Epithelial cell of proximal tubule (primary cell): ENCODE results near the gene ENTREP3. TPM values are rescaled to one million over a fixed set of nuclear protein-coding genes. Genes with fewer than 3 reads are reported as not detected.

Experiments used
- DNase-seq: peaks from one replicate; pipeline ENCODE4 v3.0.0-alpha.2; 2011; ENCODE audit warnings: low read depth
- H3K4me3 ChIP-seq: 2 replicates; pipeline ENCODE4 v1.5.1; 2011; ENCODE audit warnings: low read depth, mild to moderate bottlenecking, low read length
- total RNA-seq: library from RNA; depleted of rRNA; stranded (reverse); fragments of >200 nt; gene quantifications from 2 replicates; pipeline ENCODE4 v1.2.3, GENCODE V29; 2015
- TF ChIP-seq, protein P1 (sequence below): conservative IDR thresholded peaks from 2 replicates; pipeline ENCODE4 v1.5.1; 2012; ENCODE audit warnings: low read depth, mild to moderate bottlenecking, low read length

Gene ENTREP3, protein sequence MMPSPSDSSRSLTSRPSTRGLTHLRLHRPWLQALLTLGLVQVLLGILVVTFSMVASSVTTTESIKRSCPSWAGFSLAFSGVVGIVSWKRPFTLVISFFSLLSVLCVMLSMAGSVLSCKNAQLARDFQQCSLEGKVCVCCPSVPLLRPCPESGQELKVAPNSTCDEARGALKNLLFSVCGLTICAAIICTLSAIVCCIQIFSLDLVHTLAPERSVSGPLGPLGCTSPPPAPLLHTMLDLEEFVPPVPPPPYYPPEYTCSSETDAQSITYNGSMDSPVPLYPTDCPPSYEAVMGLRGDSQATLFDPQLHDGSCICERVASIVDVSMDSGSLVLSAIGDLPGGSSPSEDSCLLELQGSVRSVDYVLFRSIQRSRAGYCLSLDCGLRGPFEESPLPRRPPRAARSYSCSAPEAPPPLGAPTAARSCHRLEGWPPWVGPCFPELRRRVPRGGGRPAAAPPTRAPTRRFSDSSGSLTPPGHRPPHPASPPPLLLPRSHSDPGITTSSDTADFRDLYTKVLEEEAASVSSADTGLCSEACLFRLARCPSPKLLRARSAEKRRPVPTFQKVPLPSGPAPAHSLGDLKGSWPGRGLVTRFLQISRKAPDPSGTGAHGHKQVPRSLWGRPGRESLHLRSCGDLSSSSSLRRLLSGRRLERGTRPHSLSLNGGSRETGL
- total RNA-seq: 10.8 and 15.9 TPM in 2 replicates

DNA sequence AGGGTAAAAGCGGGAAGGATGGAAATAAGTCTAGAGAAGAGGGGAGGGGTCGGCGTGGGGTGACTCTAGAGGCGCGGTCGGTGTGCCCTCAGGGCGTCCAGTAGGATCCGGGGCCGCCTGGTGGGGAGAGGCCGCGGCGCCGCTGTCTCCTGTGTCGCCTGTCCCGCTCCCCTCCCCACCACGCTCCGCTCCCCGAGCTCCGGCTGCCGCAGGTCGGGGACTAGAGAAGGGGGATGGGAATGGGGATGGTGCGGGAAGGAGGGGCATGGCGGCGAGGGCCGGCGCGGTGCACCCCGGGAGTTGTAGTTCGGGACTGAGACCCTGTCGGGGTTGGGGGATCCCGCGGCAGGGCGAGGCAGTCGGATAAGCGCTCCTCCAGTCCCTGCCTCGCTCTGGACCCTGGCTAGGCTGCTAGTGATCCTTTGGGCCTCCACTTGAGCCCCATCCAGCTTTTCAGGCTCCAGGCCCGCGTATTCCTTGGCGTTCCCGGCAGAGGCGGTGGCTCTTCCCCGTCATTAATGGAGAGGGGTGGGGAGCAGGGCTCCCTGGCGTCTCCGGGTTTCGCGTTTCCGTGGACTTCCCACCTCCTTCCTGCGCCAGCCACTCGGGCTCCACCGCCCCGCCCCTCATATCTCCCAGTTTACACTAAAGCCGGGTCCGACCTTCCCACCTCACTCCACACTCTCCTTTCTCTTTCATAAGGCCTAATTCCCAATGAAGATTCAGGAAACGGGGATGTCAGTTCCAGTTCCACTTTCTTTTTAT is at the start of gene ENTREP3:
Gene ENTREP3 (minus strand): TSS at position 241 of the 765 bp plus-strand sequence. CDS start 606 bp downstream, outside the sequence.
- DNase-seq: no peak

DNA sequence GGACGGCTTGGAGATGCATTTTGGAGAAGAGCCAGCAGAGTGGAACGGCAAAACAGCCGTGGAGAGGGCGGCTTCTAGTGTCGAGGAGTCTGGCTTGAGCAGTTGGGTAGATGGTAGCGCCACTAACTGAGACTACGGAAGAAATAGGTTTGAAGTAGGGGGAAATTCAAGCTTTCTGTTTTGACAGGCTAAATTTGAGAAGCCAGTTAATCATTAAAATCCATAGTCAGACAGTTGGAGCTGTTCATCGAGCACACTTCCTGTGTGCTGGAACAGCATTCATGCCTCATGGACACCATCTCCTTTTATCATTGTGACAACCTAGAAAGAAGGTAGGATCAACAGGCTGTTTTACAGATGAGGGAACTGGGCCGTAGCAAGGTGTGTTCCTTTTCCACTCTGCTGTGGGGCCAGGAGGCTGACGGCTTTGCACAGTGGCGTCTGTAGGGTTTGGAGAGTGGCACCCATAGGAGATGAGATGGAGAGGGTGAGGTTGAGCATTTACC is 49.3 kb upstream of the ENTREP3 start:
- peak overlapping the region; percentile 30 for H3K4me3 ChIP-seq
- TF ChIP-seq, protein P1, sequence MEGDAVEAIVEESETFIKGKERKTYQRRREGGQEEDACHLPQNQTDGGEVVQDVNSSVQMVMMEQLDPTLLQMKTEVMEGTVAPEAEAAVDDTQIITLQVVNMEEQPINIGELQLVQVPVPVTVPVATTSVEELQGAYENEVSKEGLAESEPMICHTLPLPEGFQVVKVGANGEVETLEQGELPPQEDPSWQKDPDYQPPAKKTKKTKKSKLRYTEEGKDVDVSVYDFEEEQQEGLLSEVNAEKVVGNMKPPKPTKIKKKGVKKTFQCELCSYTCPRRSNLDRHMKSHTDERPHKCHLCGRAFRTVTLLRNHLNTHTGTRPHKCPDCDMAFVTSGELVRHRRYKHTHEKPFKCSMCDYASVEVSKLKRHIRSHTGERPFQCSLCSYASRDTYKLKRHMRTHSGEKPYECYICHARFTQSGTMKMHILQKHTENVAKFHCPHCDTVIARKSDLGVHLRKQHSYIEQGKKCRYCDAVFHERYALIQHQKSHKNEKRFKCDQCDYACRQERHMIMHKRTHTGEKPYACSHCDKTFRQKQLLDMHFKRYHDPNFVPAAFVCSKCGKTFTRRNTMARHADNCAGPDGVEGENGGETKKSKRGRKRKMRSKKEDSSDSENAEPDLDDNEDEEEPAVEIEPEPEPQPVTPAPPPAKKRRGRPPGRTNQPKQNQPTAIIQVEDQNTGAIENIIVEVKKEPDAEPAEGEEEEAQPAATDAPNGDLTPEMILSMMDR: no peak
- no peak for DNase-seq

More for the DNA sequence above, at the start of gene ENTREP3:
- peak within 1 kb of the TSS; percentile 89 for H3K4me3 ChIP-seq
- TF ChIP-seq, protein P1: no peak

DNA sequence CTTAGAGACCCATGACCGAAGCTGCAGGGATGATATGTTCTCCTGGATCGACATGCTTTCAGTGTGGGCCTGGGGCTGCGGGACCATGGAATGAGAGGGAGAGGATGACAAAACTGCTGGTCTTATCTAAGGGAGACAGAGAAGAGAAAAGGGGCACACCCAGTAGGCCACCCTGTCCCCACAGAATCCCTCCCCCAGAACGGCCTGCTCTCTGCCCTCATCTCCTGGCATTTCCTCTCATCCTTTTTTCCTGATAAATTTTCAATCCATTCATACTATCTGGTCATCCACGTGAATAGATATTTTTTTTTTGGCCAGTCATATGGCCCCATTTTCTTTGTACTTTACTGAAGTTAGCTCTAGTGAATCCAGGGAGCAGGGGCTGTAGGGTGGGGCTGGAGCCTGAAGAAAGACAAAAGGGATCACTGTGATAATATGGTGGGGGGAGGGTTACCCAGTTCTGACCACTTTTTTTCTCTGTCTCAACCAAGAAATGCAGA is 46.1 kb upstream of the ENTREP3 start, which contains the start of gene PKLR:
Gene PKLR (minus strand): TSS at position 97 of the 500 bp plus-strand sequence. CDS start 43 bp downstream, at position 54.
- TF ChIP-seq, protein P1: no peak
- H3K4me3 ChIP-seq: no peak within 1 kb of the TSS
- DNase-seq: no peak

DNA sequence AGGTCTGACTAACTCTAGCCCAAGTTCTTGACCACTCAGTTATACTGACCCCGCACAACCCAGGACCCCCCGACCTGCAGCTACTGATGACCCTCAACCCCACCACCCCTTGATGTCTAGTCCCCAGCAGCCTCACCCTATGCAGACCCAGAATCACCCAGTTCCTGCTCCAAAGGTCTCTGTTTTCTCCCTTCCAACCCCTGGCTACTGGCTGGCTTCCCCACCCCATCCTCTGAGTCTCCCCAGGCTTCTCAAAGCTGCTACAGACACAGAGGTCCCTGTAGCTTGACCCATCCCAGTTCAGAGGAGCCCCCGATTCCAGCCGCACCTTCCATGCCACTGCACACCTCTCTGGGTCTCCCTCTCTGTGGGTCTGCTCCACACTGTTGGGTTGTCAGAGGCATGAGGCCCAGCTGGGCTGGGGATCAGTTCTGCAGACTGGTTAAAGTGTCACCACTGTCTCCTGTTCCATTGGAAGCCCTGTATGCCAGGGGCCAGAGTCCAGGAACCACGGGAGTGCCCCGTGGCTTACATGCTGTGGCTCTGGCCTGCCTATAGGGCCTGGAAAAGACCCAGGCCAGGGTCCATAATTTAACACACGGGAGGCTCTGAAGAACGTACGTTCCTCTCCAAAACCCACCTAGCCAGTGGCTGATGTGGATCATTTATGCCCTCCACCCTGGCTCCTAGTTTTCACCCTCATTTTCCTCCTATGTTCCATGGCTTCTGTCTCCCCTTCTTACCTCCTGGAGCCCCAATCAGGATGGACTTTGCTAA is 45.5 kb upstream of the ENTREP3 start:
- TF ChIP-seq, protein P1: no peak
- no peak overlapping the region for H3K4me3 ChIP-seq
- no peak for DNase-seq

DNA sequence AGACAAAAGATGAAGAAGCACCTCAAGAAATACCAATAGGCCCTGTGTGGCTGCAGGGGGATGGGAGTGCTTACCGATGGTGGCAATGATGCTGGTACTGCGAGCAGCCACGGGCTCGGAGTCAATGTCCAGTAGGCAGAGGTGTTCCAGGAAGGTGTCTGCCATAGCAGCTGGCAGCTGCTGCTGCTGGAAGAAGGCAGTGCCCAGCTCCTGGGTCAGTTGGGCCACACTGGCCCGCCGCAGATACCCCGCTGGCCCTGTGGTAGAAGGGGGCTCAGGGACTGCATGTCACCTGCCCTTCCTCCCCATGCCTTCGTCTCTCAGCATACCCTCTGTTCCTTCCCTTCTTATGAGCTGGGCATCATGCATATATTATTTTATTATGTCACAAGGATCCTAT is 44.7 kb upstream of the ENTREP3 start:
- no peak for DNase-seq
- H3K4me3 ChIP-seq: no peak overlapping the region
- TF ChIP-seq, protein P1: no peak

DNA sequence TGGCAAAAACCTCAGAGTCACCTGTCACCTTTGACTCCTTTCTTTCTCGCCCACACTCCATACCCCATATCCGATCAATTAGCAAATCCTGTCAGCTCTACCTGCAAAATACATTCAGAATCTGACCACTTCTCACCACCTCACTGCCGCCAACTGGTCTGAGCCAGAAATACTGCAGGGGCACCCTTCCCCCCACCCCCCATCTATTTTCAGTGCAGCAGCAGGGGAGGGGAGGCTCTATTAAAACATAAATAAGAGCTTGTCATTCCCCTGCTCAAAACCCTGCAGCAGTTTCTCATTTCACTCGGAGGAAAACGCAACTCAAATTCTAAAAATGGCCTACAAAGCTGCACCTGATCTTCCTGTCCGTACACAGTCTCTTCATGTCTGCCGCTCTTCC is 42.1 kb upstream of the ENTREP3 start:
- TF ChIP-seq, protein P1: no peak
- H3K4me3 ChIP-seq: no peak overlapping the region
- no peak for DNase-seq
